OCI-M1 (cell line): ENCODE data around the gene GPX3.

ENCODE experiments used
- DNase-seq: peaks from one replicate; lab custom pipeline; 2025; lab: John Stamatoyannopoulos, UW

Gene GPX3

GRCh38 chr5:151034422-151035379 lies 14.3 kb downstream of the GPX3 start:
- no peak for DNase-seq

DNA sequence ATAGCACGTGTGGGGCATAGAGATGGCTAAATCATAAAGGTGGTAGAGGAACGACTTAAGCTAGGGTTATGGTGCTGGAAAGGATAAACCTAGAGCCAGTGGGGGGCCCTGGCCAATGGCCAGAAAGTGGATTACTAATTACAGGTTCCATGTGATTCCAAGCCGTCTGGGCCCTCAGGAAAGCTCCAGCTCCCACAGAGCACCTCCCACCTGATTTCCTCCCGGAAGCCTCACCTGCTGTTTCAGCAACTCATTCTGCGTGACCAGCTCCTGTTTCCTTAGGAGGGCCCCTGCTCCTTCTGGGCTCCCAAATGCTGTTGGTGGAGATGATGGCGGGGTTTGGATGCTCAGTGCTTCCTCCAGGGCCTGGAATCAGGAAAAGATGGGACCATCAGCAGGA lies 16.2 kb downstream of the GPX3 start:
- DNase-seq, result no peak

DNA sequence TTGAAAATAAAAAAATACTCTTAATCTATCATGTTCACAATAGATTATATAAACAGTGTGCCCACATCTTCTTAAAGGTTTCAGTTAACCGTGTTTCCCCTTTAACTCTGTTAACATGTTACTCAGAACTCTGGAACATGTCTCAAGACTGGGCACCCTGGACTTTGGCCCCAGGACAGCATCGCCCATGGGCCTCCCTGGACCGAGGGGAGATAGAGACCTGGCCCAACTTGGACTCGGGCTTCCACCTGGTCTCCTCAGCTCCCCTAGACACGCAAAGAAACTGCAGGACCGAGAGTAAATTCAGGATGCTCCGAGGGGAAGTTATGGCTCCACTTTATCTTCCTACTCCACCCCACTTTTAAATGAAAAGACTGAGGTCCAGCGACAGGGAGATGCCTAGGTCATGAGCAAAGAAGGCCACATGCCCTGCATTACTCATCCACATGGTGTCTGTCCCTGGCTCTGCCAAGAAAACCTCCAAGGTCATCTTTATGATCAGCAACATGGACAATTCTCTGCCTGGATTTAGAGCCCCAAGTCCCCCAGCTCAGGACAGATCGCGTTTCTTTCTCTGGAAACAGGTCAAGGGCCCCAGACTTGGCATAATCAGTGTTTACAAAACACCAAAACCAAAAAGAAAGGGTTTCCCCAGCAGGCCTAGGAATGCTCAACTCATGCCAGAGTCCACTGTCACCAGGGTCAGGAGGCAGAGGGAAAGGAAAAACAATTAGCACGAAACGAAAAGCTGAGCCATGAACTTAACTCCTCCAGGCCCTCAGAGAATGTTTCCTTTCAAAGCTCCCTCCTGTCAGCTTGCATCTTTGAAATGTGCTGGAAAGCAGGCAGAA lies 17.4 kb downstream of the GPX3 start:
- no peak for DNase-seq

- DNase-seq, result no peak
Measured at GRCh38 chr5:151038412-151038745, 18.0 kb downstream of the GPX3 start.

GRCh38 chr5:151038801-151039238 lies 18.4 kb downstream of the GPX3 start:
- DNase-seq, result no peak

DNA sequence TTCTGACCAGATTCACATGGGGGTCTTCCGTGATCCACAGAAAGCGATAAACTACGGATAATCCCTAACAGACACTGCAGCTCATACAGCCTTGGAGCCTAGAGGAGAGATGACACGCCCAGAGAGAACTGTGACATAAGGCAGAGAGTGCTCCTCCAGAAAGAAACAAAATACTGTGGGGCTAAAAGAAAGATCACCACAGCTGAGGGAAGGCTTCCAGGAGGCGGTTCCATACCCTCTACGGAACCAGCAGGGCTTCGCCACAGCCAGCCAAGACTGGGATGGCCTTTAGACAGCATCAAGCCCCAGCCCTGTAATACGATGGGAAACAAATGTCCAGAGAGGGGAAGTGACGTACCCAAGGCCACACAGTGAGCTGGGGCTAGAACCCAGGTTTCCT lies 19.3 kb downstream of the GPX3 start:
- DNase-seq, result no peak

DNA sequence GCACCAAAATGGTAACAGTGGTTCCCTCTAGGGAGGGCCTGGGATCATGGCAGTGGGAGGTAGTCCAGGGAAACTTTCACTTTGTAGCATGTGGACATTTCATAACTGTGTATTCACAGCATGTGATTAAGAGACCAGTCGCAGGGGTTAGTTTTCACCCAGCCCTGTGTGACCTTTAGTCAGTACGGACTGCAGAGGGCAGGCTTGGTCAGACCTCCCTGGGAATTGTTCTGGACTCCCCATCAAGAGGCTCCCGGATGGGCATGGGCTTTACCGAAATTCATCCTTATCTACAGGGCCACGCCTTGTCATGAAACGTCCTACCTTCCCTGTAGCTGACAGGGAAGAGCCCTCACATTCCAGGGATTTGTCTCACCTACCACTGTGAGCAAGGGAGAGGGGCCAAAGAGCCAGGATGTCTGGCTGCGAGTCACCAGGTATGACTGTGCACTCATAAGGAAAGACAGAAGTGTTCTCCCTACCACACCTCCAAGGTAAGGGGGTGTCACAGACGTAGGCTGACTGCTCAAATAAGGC lies 19.9 kb downstream of the GPX3 start:
- no peak for DNase-seq

DNA sequence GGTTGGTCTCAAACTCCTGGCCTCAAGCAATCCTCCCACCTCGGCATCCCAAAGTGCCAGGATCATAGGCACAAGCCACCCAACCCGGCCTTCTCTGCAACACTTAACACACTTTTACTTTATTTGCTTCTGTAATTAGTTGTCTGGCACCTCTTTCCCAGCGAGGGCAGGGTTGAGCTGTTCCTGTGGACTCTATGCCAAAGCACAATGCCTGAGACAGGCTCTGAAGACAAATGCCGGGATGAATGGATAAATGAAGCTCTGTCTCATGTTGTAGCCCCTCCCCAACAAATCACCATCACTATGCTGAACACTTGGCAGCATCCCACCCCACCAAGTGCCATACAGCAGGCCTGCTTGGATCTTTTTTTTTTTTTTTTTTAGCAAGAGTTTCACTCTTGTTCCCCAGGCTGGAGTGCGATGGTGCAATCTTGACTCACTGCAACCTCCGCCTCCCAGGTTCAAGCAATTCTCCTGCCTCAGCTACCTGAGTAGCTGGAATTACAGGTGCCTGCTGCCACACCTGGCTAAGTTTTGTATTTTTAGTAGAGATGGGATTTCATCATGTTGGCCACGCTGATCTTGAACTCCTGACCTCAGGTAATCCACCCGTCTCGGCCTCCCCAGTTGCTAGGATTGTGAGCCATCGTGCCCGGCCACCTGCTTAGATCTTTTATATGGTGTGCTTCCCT lies 21.3 kb downstream of the GPX3 start:
- no peak for DNase-seq

DNA sequence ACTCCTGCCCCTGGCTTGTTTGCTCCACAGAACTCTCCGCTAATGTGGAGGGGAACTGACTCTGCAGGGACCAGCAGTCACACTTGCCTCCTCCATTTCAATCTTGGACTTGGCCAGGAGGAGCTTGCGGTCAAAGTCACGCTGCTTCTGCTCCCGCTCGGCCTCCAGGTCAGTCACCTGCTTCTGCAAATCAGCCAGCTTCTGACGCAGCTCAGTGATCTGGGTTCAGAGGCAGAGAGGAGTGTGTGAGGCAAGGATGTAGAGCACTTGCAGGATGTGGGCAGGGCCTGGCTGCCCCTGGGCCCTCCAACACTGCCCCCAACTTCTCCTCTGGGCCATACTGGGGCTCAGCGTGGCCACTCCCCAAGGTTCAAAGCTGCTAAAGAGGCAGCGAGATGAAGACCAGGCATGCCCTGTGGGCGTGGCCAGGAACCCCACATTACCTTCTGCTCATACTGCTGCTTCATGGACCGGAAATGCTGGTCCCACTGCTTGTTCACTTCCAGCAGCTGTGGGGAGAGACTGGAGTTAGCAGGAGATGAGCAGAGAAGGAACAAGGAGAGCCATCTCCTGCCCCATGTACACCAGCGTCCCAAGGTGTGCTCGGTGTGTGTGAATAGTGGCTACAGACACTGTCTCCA lies 22.2 kb downstream of the GPX3 start:
- DNase-seq, result no peak

- peak; percentile 4 for DNase-seq
Measured at GRCh38 chr5:151047814-151048425, 27.5 kb downstream of the GPX3 start.

GRCh38 chr5:151048526-151048925 lies 28.1 kb downstream of the GPX3 start:
- peak; percentile 2 for DNase-seq

DNA sequence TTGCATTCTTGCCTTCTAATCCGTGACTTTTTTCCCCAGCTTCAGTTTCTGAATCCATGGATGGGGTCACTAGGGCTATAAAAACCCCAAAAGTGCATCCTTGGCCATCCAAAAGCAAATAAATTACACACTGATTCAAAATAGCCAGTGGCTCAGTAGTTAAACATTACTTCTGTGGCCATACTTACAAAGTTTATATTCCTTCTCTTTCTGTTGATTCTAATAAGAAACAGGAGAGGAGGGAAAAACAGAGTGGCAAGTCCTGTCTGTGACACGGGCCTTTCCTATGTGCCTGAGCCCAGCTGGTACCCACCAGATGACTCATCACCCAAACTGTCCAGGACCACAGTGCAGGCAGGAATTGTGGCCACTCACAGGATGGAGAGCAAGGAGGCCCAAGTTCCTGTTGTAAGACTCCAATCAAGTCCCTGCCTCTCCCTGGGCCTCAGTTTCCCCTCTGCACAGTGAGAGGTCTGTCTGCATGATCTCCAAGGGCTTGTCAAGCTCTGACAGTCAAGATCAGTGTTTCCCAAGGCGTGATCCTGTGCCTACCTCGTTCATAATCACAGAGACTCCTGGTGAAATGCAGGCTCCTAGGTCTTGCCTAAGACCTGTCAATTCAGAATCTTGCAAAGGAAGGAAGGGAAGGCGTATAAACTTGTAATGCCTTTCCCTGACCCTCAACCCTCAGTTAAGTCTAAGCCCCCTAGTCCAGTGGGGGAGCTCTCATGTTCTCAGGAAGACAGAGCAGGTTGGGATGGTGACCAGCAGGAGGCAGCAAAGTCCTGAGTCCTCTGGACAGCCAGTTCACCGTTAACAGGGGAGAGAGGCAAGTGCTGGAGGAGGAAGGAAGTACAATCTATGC lies 30.9 kb downstream of the GPX3 start:
- peak; percentile 90 for DNase-seq

- no peak for DNase-seq
Measured at GRCh38 chr5:151051931-151052608, 31.7 kb downstream of the GPX3 start.

DNA sequence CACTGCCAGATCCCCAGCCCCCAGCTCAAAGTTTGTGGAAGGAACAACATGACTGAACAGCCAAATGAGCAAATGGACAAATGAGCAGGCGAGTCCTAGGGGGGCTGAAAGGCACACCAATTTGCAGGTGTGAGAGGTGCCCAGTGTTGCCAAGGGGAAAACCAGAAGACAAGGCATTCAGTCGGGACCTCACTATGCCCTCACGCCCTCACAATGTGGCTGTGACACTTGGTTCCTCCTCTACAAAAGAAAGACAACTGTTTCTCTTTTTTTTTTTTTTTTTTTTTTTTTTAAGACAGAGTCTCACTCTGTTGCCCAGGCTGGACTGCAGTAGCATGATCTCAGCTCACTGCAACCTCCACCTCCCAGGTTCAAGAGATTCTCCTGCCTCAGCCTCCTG lies 32.4 kb downstream of the GPX3 start:
- DNase-seq, result no peak

DNA sequence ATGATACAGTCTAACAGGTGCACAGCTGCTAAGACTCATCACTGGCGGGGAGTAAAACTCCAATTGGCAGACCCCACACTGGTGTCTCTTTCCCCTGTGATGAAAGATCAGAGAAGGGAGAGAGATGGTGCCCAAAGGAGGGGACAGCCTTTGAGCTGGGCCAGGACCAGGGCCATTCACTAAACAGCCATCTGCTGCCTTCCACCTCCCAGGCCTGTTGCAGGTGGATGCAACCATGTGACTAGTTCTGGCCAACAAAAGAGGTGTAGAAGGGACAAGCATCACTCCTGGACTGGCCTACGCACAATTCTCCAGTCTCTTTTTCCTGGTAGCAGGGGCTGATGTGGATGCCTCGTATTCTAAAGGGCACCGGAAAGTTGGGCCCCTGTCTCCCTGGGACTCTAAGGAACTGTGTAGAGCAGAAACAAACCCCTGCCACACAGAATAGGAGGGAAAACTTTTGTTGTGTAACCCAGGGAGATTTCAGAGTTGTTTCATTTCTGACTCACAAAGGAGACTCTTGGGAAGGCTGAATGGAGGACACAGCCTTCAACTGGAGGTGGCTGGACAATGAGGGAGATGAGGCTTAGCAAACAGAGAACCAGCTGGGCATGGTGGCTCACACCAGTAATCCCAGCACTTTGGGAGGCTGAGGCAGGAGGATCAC lies 33.5 kb downstream of the GPX3 start:
- DNase-seq, result no peak

- no peak for DNase-seq
Measured at GRCh38 chr5:151054709-151055108, 34.3 kb downstream of the GPX3 start.

GRCh38 chr5:151055336-151055735 lies 34.9 kb downstream of the GPX3 start:
- no peak for DNase-seq

DNA sequence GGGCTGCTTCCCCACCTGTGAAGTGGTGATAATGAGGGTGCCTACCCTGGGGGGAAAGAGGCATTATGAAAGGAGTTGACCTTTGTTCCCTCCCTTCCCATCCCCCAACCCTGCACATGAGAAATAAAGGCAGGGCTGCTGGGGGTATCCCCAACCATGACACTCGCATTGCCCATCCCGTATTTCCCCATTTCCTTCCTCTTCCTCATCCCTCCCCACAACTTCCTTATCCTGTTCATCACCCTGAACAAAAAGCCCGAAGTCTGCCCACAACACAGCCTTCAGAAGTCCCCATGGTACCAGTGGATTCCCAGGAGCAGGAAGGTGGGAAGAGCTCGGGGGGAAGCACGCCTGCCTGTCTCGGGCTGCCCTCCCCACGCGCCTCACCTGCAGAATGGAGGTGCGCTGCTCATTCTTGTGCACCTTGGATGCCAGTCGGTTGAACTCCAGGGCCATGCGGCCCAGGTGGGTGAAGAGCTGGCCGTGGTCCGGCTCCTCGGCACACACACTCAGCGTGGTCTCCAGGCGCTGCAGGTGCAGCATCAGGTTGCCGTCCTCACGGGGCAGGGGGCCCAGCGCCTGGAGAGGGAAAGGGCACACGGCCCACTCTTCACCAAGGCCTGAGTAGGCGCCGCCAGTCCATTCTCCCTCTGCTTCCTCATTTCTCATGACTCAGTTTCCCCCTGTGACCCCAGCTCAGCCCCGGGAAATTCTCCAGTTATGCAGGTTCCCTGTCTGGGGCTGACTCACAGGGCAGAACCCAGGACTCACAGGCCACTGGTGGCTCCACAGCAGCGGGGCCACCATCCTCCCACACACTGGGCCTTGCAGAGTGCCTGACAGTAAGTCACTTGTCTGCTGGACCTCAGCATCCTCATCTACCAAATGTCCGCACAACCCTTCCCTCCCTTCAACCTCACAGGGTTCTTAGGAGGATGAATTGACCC lies 36.3 kb downstream of the GPX3 start:
- no peak for DNase-seq
